ENCODE measurements around the gene NRN1.

DNA sequence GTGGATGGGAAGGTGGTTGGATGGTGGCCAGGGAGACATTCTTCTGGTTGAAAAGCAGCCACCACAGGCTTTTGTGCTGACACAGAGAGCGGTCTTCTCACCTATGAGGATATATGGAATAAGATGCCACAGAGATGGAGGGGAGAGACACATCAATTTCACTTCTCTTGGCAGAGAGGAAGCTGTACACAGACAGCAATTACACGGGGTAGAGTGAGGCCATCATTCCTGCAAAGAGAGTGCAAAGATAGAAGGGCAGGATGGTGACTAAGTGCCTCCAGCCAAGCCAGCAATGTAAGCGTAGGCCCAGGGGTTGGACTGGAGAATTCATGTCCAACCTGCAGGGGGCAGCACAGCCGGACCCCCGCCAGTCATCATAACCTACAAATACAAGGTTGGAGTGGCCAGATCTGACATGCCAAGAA is 56.4 kb downstream of the NRN1 start:
- TF ChIP-seq, protein P1, sequence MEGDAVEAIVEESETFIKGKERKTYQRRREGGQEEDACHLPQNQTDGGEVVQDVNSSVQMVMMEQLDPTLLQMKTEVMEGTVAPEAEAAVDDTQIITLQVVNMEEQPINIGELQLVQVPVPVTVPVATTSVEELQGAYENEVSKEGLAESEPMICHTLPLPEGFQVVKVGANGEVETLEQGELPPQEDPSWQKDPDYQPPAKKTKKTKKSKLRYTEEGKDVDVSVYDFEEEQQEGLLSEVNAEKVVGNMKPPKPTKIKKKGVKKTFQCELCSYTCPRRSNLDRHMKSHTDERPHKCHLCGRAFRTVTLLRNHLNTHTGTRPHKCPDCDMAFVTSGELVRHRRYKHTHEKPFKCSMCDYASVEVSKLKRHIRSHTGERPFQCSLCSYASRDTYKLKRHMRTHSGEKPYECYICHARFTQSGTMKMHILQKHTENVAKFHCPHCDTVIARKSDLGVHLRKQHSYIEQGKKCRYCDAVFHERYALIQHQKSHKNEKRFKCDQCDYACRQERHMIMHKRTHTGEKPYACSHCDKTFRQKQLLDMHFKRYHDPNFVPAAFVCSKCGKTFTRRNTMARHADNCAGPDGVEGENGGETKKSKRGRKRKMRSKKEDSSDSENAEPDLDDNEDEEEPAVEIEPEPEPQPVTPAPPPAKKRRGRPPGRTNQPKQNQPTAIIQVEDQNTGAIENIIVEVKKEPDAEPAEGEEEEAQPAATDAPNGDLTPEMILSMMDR (IDR thresholded peaks at IDR 0.05), result no peak
- TF ChIP-seq POLR2A (IDR thresholded peaks at IDR 0.05) (no peak), POLR2AphosphoS5 (IDR thresholded peaks at IDR 0.05) (no peak)
